CD4-positive, CD25-positive, alpha-beta regulatory T cell (primary cell): Measurements from ENCODE around the gene JARID2. TPM values are rescaled to one million over a fixed set of nuclear protein-coding genes. Genes with fewer than 3 reads are reported as not detected.

Experiments
- ATAC-seq, 2 donors: fragments of 150-1000 bp; cut with Tn5 transposase; one replicate each; pipeline ENCODE4 v1.10.0; 2021; ENCODE audit warnings: low read depth in 2 of 2, moderate number of reproducible peaks in 2 of 2, moderate library complexity in 1 of 2
- DNase-seq, 3 donors: peaks; one replicate each; pipeline versions ENCODE4 v3.0.0 to v3.0.0-alpha.2; 2012 to 2022; ENCODE audit warnings: mixed read lengths in 1 of 3
- H3K27ac ChIP-seq: one replicate; pipeline ENCODE4 v1.7.0; 2013; ENCODE audit warnings: mild to moderate bottlenecking, low read length; ENCODE audit not compliant: insufficient read depth, poor library complexity, severe bottlenecking
- H3K27me3 ChIP-seq: one replicate; pipeline ENCODE4 v1.7.0; 2013; ENCODE audit warnings: low read length; ENCODE audit not compliant: control insufficient read depth, insufficient read depth
- H3K36me3 ChIP-seq: one replicate; pipeline ENCODE4 v1.7.0; 2013; ENCODE audit warnings: mild to moderate bottlenecking, low read length, moderate library complexity; ENCODE audit not compliant: control insufficient read depth, insufficient read depth
- H3K4me1 ChIP-seq: 2 replicates; pipeline ENCODE4 v1.7.0; 2013; ENCODE audit warnings: mild to moderate bottlenecking, low read length; ENCODE audit not compliant: insufficient read depth, control insufficient read depth, poor library complexity, severe bottlenecking
- H3K4me3 ChIP-seq: one replicate; pipeline ENCODE4 v1.7.0; 2013; ENCODE audit warnings: low read depth, mild to moderate bottlenecking, low read length, moderate library complexity
- H3K9me3 ChIP-seq, 2 experiments: 1 replicate in 1 of 2; 2 replicates in 1 of 2; pipeline ENCODE4 v1.7.0; 2013; ENCODE audit warnings: low read length in 2 of 2, mild to moderate bottlenecking in 1 of 2, moderate library complexity in 1 of 2; ENCODE audit not compliant: control insufficient read depth in 2 of 2
- H3K27ac Mint-ChIP-seq, 3 donors: one replicate each; pipeline ENCODE4 v1.8.0; 2020 to 2022; ENCODE audit warnings: mild to moderate bottlenecking in 3 of 3, mixed read lengths in 3 of 3, moderate library complexity in 2 of 3
- H3K27me3 Mint-ChIP-seq: one replicate; pipeline ENCODE4 v1.8.0; 2022; ENCODE audit warnings: mild to moderate bottlenecking, mixed read lengths
- H3K36me3 Mint-ChIP-seq: one replicate; pipeline ENCODE4 v1.8.0; 2020; ENCODE audit warnings: mixed read lengths
- H3K4me1 Mint-ChIP-seq, 4 donors: one replicate each; pipeline ENCODE4 v1.8.0; 2020 to 2022; ENCODE audit warnings: mixed read lengths in 4 of 4, mild to moderate bottlenecking in 1 of 4
- H3K4me3 Mint-ChIP-seq, 4 donors: one replicate each; pipeline ENCODE4 v1.8.0; 2020 to 2022; ENCODE audit warnings: mild to moderate bottlenecking in 4 of 4, mixed read lengths in 4 of 4, moderate library complexity in 3 of 4
- H3K9me3 Mint-ChIP-seq, 7 donors: one replicate each; pipeline ENCODE4 v1.8.0; 2020 to 2022; ENCODE audit warnings: mixed read lengths in 7 of 7, mild to moderate bottlenecking in 3 of 7, moderate library complexity in 2 of 7
- polyA plus RNA-seq, 4 donors: library from polyadenylated mRNA; unstranded; fragments of 300-500 nt; fragmentation: Illumina TruSeq; gene quantifications; one replicate each; pipeline ENCODE4 v1.2.3, GENCODE V29; 2021
- total RNA-seq: library from RNA; stranded (reverse); gene quantifications from one replicate; pipeline ENCODE4 v1.2.3, GENCODE V29; 2022

The JARID2 gene
- total and polyA plus RNA-seq, 5 donors from 2014 or later, result 4.1 to 26.1 (median 5.6) TPM

- no peak overlapping the region for H3K4me3 Mint-ChIP-seq
These were observed 67.5 kb downstream of the JARID2 start for GRCh38 chr6:15313367-15313766.

GRCh38 chr6:15316754-15317153 is 70.9 kb downstream of the JARID2 start:
- Mint-ChIP-seq H3K9me3 (no peaks in the 10 kb centered on the region), H3K27ac (peak overlapping the region in 2 of 3 donors; percentile 15 to 85), H3K4me1 (peaks cover 34 to 91% (median 81%) of the 10 kb centered on the region in 4 donors), H3K36me3 (peaks cover 4% of the 10 kb centered on the region), H3K4me3 (peak overlapping the region in 2 of 4 donors; percentile 37 to 74), H3K27me3 (no peaks in the 10 kb centered on the region)
- Histone ChIP-seq H3K4me1 (peaks cover 27% of the 10 kb centered on the region), H3K4me3 (no peak overlapping the region), H3K9me3 (no peaks in the 10 kb centered on the region), H3K27ac (no peak overlapping the region), H3K36me3 (no peaks in the 10 kb centered on the region), H3K27me3 (no peaks in the 10 kb centered on the region)
- ATAC-seq (no peak), DNase-seq (no peak)

More at GRCh38 chr6:15313367-15313766, 67.5 kb downstream of the JARID2 start:
- Mint-ChIP-seq H3K4me1 (peaks cover 27 to 87% (median 70%) of the 10 kb centered on the region in 4 donors), H3K27ac (peak overlapping the region in 1 of 3 donors; percentile 13), H3K9me3 (peaks cover 0 to 3% (median 0%) of the 10 kb centered on the region in 7 donors), H3K36me3 (peaks cover 4% of the 10 kb centered on the region), H3K27me3 (no peaks in the 10 kb centered on the region)
- DNase-seq, result no peak
- no peaks in the 10 kb centered on the region for H3K9me3 ChIP-seq
- peaks cover 33% of the 10 kb centered on the region for H3K4me1 ChIP-seq
- ATAC-seq, result no peak
- H3K27me3 ChIP-seq, result no peaks in the 10 kb centered on the region
- no peak overlapping the region for H3K27ac ChIP-seq
- H3K36me3 ChIP-seq, result no peaks in the 10 kb centered on the region
- H3K4me3 ChIP-seq, result no peak overlapping the region

GRCh38 chr6:15317251-15317650 is 71.4 kb downstream of the JARID2 start:
- H3K27me3 ChIP-seq, result no peaks in the 10 kb centered on the region
- peaks cover 34 to 94% (median 82%) of the 10 kb centered on the region in 4 donors for H3K4me1 Mint-ChIP-seq
- peak overlapping the region in 3 of 4 donors; percentile 37 to 74 (median 52) for H3K4me3 Mint-ChIP-seq
- H3K27me3 Mint-ChIP-seq, result no peaks in the 10 kb centered on the region
- no peaks in the 10 kb centered on the region for H3K9me3 ChIP-seq
- DNase-seq (no peak), ATAC-seq (no peak)
- peak overlapping the region; percentile 33 for H3K4me3 ChIP-seq
- peaks cover 26% of the 10 kb centered on the region for H3K4me1 ChIP-seq
- peaks cover 4% of the 10 kb centered on the region for H3K36me3 Mint-ChIP-seq
- no peaks in the 10 kb centered on the region for H3K36me3 ChIP-seq
- no peaks in the 10 kb centered on the region for H3K9me3 Mint-ChIP-seq
- H3K27ac ChIP-seq, result no peak overlapping the region
- H3K27ac Mint-ChIP-seq, result peak overlapping the region in 2 of 3 donors; percentile 29 to 85

- H3K36me3 Mint-ChIP-seq, result no peaks in the 10 kb centered on the region
- no peaks in the 10 kb centered on the region for H3K27me3 Mint-ChIP-seq
- no peaks in the 10 kb centered on the region for H3K9me3 Mint-ChIP-seq
- H3K4me3 ChIP-seq, result peak overlapping the region; percentile 33
- no peak overlapping the region for H3K27ac ChIP-seq
- no peaks in the 10 kb centered on the region for H3K36me3 ChIP-seq
- H3K4me3 Mint-ChIP-seq, result peak overlapping the region; percentile 13 to 74 (median 52)
- no peak for ATAC-seq
- peak overlapping the region; percentile 70 to 85 (median 74) for H3K27ac Mint-ChIP-seq
- H3K4me1 Mint-ChIP-seq, result peaks cover 36 to 91% (median 79%) of the 10 kb centered on the region in 4 donors
- H3K4me1 ChIP-seq, result peaks cover 22% of the 10 kb centered on the region
- no peak for DNase-seq
- no peaks in the 10 kb centered on the region for H3K27me3 ChIP-seq
- H3K9me3 ChIP-seq, result no peaks in the 10 kb centered on the region
These were observed 72.3 kb downstream of the JARID2 start for GRCh38 chr6:15317934-15318902.

GRCh38 chr6:15319677-15320076 is 73.8 kb downstream of the JARID2 start:
- ATAC-seq, result no peak

GRCh38 chr6:15320693-15321092 is 74.8 kb downstream of the JARID2 start:
- peaks cover 45 to 82% (median 69%) of the 10 kb centered on the region in 4 donors for H3K4me1 Mint-ChIP-seq
- H3K27me3 Mint-ChIP-seq, result no peaks in the 10 kb centered on the region
- peak overlapping the region in 1 of 3 donors; percentile 62 for H3K27ac Mint-ChIP-seq
- peaks cover 15% of the 10 kb centered on the region for H3K4me1 ChIP-seq
- no peak for ATAC-seq
- no peak overlapping the region for H3K4me3 ChIP-seq
- H3K9me3 Mint-ChIP-seq, result no peaks in the 10 kb centered on the region
- H3K27ac ChIP-seq, result no peak overlapping the region
- H3K4me3 Mint-ChIP-seq, result no peak overlapping the region
- no peaks in the 10 kb centered on the region for H3K9me3 ChIP-seq
- H3K36me3 ChIP-seq, result no peaks in the 10 kb centered on the region
- H3K27me3 ChIP-seq, result no peaks in the 10 kb centered on the region
- no peak for DNase-seq
- peaks cover 3% of the 10 kb centered on the region for H3K36me3 Mint-ChIP-seq

More at GRCh38 chr6:15319677-15320076, 73.8 kb downstream of the JARID2 start:
- no peaks in the 10 kb centered on the region for H3K27me3 ChIP-seq
- DNase-seq, result no peak
- Mint-ChIP-seq H3K4me1 (peaks cover 39 to 80% (median 68%) of the 10 kb centered on the region in 4 donors), H3K9me3 (no peaks in the 10 kb centered on the region), H3K4me3 (peak overlapping the region in 1 of 4 donors; percentile 7), H3K27ac (peak overlapping the region; percentile 16 to 85 (median 39)), H3K36me3 (peaks cover 3% of the 10 kb centered on the region), H3K27me3 (no peaks in the 10 kb centered on the region)
- H3K9me3 ChIP-seq, result no peaks in the 10 kb centered on the region
- H3K4me1 ChIP-seq, result peaks cover 15% of the 10 kb centered on the region
- H3K27ac ChIP-seq, result no peak overlapping the region
- H3K4me3 ChIP-seq, result no peak overlapping the region
- no peaks in the 10 kb centered on the region for H3K36me3 ChIP-seq

GRCh38 chr6:15322184-15322583 is 76.3 kb downstream of the JARID2 start:
- no peaks in the 10 kb centered on the region for H3K9me3 ChIP-seq
- Mint-ChIP-seq H3K27me3 (no peaks in the 10 kb centered on the region), H3K36me3 (peaks cover 3% of the 10 kb centered on the region), H3K4me3 (peak overlapping the region in 1 of 4 donors; percentile 38), H3K9me3 (no peaks in the 10 kb centered on the region), H3K27ac (peak overlapping the region in 1 of 3 donors; percentile 65), H3K4me1 (peaks cover 43 to 81% (median 64%) of the 10 kb centered on the region in 4 donors)
- H3K36me3 ChIP-seq, result no peaks in the 10 kb centered on the region
- no peak overlapping the region for H3K27ac ChIP-seq
- H3K4me3 ChIP-seq, result no peak overlapping the region
- H3K27me3 ChIP-seq, result no peaks in the 10 kb centered on the region
- no peak for DNase-seq
- H3K4me1 ChIP-seq, result peaks cover 7% of the 10 kb centered on the region
- no peak for ATAC-seq
